ENCODE results near the gene AIPL1.
A peak's percentile ranks its signal among the peaks of the same experiment; 100 is the strongest.

AIPL1 gene

DNA sequence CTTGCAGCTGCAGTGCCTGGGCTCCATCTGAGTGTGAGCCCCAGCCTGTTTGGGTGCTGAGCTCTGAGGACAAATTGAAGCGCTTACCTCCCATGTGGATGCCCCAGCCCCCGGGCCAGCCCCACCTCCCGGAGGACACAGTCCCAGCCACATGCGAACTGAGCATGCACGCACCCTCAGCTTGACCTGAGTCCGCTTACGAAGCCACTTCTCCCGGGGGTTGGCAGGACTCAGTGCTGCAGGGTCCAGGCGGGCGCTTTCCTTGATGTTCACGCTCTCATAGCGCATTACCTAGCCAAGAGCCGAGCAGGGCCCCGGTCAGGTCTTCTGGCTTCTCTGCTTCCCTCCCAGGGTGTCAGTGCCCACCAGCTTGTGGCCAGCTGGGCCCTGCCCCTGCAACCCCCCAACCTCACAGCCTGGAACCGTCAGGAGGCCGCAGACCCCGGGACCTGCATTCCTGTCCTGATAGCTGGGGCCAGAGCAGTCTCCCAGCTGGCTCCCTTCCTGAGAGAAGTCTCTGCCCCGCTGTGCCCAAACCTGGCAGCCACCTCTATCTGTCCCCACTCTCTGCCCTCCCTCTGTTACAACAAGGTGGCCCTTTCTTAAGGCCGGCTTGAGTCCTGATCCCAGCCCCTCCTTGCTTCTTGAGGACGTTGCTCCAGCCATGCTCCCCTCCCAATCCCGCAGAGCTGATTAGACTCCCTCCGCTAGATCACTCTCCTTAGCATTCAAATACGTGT, 33.3 kb upstream of the AIPL1 start:
- no peak for DNase-seq (ENCODE audit: low read depth in 2 of 3, low spot score in 1 of 3)

DNA sequence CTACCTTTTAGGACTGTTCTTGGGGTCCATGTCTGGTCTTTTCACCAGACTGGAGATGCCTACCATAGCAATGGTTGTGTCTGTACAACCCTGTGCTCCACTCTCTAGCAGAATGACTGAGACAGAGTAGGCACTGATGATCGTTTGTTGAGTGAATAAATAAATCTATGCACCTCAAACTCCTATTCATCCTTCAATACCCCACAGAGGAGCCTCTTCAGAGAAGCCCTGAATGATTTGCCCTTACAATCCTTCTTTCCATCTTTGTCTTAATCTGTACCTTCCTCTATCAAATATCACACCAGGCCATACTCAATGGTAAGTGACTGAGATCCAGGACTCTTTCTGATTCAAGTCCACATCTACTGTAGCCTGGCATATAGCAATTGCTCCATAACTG, 32.6 kb upstream of the AIPL1 start:
- no peak for DNase-seq (ENCODE audit: low read depth in 2 of 3, low spot score in 1 of 3)

DNA sequence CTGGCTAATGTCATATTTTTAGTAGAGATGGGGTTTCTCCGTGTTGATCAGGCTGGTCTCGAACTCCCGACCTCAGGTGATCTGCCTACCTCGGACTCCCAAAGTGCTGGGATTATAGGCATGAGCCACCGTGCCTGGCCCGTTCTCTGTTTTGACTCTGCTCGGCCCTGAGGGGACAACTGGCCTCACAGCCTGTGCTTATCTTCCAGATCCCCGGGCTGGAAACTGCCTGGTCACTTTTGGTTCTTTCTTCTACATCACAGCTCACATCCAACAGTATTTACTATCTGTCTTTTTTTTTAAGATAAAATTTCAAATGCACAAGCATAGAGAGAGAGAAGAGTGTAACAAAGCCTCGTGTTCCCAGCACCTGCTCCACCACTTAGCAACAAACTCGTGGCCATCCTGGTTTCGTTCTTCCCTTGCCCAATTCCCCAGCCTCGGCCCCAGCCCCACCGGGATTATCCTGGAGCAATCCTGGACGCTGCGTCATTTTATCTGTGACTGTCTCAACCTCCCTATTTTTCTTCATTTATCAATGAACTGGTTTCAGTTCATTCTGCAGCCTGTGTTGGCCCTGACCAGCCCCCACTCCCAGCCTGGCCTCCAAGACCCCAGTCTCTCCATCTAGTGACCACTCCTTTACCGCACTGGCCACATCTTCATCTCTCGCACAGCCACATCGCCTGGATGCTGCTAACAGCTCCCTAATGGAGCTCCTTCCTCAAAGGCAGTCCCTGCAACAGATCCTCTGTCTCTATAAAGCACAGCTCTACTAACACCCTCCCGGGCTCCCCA, 30.5 kb upstream of the AIPL1 start:
- no peak for DNase-seq (ENCODE audit: low read depth in 2 of 3, low spot score in 1 of 3)

DNA sequence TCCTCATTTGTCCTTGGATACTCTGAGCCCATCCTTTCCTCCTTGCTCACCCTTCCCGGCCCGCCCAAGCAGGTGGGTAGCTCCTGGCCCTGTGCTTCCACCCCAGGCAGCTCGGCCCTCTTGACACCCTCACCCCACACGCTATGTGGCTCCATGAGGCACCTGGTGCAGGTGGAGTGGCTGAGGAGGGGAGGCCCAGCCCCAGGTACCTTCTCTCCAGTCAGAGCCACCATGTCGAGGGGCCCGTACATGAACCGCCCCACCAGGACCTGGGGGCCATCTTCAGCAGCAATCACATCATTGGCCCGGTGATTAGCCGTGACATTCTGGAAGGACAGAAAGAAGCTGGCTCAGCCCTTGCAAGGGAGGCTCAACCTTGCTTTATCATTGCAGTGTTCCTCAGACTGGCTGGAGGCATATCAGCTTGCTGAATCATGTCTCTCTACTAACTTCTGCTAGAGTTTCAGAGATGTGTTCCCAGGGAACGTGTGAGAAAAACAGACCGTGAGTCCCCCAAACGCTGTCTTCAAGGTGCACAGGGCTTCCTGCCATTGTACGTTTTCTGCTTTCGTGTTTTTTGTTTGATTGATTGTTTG, 29.6 kb upstream of the AIPL1 start:
- DNase-seq (ENCODE audit: low read depth in 2 of 3, low spot score in 1 of 3), result no peak

DNA sequence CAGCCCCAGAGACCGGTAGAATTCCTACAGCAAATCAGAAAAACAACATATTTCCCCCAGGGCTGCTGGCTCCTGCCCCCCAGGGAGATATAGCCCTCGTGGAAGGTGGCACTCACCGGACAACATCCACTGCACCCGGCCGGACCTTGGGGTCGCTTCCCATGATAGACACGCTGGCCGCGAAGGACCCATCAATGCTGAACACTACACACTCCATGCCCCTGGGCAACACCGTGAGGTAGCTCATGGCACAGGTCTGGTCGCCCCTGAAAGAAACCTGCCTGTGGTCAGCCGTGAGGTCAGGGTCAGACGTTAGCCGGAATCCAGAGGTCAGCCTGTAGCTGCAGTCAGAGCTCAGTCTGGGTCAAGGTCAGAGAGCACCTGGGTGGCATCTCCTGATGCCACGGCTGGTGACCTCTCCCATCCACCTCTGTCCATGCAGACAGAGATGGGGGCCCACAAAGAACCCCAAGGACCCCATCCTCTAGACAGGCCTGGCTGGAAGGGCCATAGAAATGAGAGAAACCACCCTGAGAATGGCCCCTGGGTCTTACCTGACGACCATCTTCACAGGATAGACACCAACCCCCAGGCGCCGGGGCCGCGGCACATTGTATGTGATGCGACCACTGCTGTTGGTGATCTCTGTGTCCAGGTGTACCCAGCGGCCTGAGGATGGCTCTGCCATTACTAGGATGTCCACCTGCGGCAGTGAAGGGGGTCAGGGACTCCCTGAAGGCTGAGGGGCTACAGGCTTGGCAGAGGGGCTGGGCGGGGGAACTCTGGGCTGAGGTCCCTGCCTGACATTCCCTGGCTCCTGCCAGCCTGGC, 28.9 kb upstream of the AIPL1 start:
- no peak for DNase-seq (ENCODE audit: low read depth in 2 of 3, low spot score in 1 of 3)

DNA sequence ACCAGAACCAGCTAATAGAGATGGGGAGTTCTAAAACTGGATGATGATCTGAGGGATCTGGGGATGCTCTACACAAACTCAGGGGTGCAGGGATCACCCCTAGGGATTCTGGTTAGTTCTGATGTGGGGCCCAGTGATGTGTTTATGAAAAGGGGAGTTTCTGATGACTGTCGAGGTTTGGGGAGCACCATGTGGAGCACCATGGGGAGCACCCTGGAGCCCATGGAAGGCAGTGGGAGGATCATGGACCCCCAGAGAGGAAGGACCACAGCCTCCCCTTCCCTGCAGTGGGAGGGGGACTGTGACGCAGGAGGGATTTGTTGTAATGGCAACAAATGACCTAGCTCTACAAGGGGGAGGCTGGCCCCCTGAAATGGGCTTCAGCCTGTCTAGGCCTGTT, 27.8 kb upstream of the AIPL1 start:
- DNase-seq (ENCODE audit: low read depth in 2 of 3, low spot score in 1 of 3), result no peak

DNA sequence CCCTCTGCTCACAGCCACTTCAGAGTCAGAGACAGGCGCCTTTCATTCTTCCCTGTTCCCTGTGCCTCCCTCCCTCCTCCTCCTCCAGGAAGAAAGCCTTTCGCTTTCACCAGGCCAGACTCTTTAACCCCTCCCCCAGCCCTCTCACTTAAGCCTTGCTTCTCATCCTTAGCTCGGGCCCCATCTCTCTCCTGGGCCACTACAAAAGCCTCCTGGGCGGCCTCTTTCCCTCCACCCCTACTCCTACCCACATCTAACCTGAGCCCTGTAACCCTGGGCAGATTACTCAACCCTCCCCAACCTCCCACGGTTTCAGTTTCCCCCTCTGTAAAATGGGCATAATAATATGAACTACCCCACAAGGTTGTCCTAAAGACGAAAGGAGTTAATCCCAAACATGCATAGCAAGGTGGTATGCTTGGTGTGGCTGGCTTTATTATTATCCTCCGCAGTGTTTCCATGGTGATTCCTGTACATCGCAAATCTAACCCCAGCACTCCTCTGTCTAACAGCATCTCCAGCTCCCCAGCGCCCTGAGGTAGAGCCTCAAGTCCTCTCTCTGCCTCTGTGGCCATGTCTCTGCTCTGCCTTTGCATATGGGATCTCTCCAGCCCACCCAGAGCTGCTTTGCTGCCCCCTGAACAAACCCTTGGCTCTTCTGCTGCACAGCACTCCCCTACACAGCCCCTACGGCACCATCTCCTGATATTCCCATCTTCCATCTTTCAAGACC, 27.0 kb upstream of the AIPL1 start:
- peak in 2 of 3 donors; percentile 16 to 26 for DNase-seq (ENCODE audit: low read depth in 2 of 3, low spot score in 1 of 3)

DNA sequence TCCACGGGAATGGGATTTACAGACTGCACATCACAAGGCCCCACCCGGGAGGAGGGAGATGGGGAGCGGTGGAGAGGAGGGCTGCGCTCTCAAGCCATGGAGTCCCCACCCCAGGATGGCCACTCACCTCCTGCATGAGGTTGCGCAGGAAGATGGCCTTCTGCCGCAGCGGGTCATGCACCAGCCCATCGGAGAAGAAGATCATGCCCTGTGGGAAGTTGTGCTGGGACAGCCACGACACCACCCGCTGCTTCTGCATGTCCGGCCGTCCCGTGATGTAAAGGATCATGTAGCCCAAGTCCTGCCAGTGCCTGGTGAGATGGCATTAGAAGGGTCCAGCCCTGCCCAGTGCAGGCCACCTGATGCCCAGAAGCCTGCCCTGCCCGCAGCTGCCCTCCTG, 26.3 kb upstream of the AIPL1 start:
- DNase-seq (ENCODE audit: low read depth in 2 of 3, low spot score in 1 of 3), result no peak

DNA sequence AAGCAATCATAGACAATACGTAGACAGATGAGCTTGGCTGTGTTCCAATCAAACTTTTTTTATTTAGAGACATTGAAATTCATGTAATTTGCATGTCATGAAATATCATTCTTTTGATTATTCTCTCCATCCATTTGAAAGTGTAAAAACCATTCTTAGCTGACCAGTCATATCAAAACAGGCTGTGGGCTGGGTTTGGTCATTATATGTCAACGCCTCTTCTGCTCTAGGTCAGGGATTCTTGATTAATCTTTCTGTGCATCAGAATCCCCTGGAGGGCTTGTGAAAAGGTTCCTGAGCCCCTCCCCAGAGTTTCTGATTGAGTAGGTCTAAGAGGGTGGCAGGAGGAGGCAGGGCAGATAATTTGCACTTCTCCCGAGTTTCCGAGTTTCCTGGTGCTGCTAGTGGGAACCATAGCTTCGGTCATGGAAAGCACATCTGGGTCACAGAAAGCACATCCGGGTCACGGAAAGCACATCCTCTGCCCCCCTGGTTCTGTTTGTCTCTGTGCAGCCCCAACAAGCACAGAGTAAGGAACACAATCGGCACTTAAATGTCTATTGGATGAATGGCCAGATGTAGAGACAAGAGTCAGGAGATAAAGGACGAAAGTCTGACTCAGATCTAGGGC, 25.7 kb upstream of the AIPL1 start:
- no peak for DNase-seq (ENCODE audit: low read depth in 2 of 3, low spot score in 1 of 3)

DNA sequence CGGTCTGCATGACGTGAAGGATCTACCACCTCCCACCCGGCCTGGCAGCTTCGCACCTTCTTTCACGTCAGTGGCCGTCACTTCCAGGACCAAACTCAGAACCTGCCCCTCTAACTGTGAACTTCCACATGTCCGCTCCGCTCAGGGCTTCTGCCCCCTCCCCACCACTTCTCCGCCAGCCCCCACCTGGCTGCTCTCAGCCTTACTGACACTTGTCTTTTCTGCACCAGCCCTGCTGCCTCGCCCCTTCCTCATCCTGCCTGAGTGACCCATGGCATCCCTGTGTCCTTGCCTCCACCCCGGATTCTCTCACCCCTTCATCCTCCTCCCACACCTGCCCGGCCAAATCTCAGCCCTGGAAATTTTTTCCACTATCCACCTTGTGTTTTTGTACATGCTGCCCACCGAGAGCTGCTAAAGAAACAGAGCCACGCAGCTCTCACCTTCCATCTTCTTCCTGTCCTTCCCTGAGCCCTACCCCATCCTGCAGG, 23.6 kb upstream of the AIPL1 start:
- no peak for DNase-seq (ENCODE audit: low read depth in 2 of 3, low spot score in 1 of 3)

DNA sequence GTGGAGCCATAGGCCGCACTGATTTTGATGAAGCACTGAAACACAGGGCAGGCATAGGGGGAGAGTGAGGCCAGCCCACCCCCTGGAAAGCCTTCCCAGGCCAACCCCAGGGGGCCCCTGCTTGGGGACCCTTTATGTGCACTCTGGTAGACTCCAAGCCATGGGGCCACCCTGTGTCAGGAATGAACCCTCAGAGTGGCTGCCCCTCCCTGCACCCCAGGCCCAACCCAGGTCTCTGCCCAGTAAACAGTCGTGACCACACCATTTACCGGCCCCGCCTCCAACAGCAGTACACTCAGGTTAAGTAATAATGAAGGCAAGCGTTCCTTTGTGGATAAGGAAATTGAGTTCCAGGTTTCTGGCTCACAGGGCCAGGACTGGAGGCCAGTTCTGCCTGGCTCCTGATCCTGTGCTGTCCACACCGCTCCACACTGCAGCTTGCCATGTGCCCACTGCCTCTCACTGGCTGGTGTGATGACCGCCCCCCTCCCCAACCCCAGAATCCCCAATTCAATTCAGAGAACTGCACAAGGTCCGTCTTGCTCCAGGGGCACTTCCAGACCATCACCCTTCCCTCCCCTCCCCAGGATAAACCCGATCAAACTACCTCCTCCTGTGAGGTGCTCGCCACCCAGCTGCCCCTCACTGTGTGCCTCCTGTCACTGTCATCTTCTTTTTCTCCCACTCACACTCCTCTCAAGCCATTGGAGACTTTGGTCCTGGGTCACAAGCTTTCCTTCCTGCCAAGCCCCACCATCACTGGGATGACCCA, 23.0 kb upstream of the AIPL1 start:
- no peak for DNase-seq (ENCODE audit: low read depth in 2 of 3, low spot score in 1 of 3)

DNA sequence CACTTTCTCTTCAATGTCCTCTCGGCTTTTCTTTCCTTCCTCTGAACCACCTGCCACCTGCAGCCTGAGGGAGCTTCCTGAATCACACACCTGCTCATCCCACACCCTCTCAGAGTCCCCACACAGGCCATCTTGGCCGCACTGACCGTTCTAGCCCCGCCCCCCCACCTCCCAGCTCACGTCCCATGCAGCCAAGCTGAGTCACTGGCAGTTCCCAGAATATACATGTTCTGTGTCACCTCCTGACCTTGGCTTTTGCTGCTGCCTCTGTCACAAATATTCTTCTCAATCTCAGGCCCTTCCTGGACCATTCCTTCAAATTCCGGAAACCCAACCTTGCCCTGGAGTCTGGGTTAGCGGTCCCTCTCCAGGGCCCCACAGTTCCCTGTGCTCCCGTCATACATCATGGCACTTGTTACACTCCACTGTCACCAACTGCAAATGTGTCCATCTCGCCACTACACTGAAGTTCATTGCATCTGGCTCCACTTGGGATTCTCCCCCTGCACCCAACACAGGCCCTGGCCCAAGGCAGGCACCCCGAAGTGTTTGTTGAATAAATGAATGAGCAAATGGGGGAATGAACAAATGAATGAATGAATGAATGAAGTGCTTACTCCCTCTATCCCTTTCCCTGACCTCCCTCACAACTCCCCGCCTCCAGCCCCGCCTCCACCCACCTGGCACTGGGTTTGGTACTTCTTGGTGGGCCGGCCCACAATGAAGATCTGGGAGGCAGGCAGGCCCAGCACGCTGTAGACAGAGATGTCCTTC, 22.2 kb upstream of the AIPL1 start:
- DNase-seq (ENCODE audit: low read depth in 2 of 3, low spot score in 1 of 3), result no peak

DNA sequence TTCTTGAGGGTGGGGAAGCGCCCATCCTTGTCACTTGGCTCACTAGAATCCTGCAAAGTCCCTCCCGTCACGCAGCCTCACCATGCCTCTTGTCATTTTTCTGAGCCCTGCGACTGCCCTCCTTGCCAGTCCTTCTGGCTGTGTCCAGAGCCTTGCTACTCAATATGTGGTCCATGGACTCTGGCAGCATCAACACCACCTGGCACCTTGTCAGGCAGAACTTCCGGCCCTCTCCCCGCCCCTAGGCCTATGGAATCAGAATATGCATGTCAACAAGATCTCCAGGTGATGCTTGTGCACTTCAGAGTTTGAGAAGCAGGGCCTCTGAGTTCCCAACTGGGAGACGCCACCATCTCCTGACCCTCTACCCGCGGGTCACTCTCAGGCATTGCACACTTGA, 21.4 kb upstream of the AIPL1 start:
- DNase-seq (ENCODE audit: low read depth in 2 of 3, low spot score in 1 of 3), result no peak

DNA sequence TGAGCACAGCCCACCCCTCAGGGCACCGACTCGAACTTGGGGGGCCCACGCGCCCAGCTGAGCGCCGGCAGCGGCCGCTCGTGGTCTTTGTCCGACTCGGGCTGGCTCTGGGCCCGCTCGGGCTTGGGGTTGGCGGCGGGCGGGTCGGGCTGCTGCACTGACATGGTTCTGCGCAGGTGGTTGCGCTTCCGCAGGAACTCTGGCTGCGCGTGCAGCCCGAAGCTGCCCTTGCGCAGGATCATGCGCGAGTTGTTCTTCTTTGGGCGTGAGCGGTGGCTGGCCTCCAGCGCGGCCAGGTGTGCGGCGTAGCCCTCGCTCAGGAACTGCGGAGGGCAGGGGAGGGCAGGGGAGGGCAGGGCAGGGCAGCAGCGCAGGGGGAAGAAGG, 20.4 kb upstream of the AIPL1 start:
- DNase-seq (ENCODE audit: low read depth in 2 of 3, low spot score in 1 of 3), result no peak

DNA sequence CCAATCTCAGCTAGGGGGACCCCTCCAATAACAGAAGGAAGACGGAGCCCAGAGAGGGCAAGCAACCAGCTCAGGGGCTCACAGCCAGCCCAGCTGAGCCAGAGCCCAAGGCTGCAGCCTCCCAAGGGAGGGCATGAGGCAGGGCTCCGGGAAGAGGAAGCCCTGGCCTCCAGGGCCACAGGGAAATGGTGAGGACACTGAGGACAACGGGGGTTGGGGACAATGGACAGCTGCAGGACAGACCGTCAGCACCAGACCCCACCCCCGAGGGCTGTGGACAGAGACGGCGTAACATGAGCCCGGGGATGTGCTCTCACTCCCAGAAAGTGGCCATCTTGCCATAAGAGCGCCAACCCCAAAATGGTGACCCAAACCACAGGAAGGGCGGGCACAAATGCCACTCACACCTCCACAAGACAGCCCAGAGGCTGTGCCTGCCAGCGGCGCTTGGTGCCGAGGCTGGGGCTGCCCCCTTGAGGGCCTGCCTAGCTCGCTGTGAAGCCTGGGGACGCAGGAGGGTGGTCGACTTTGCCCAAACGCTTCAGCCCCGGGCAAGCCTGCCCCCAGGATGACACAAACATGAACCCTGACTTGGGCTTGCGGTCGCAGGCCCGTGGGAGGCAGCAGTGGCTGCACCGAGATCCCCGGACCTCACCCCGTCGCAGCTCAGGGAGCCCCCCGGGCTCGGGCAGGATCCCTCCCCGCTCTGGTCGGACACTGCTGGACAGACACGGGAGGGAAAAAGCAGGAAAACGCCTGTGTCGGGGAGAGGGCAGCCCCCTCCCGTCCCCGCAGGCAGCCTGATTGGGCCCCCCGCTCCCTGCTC, 19.8 kb upstream of the AIPL1 start:
- no peak for DNase-seq (ENCODE audit: low read depth in 2 of 3, low spot score in 1 of 3)

DNA sequence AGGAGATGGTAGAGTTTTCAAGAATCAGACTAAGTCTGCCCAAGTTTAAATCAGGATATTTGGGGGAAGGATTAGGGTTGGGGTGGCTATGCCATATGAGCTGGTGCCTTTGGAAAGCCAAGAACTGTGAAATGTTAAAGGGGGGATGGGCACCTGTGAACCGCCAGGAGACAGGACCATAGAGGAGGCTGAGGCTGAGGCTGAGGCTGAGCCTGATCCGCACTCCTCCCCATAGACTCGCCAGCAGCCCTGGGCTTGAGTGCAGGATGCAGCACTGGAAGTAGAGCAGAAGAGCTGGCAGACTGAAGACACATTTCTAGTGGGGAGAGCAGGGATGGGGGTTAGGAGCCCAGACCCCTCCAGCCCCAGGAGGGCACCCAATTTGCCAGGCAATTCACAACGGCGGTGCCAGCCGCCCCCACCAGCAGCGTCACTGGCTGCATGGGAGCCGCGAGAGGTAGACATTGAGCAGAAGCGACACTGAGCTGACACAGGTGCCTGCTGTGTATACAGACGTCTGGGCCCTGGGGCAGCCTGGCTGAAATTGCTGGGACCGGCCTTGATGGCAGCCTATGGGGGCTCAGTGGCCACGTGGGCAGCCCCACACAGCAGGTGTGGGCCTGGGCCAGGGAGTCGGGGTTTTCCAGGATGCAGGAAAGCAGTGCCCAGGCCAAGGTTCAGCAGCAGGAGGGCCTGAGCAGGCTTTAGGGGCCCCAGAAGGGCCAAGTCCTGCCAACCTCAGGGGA, 18.5 kb upstream of the AIPL1 start:
- no peak for DNase-seq (ENCODE audit: low read depth in 2 of 3, low spot score in 1 of 3)

Measured in stimulated activated CD4-positive, alpha-beta T cell treated with anti-CD3 and anti-CD28 coated beads, Interleukin-12 subunit alpha, Interleukin-12 subunit beta, amount 100 ng/mL, for 48 hours (primary cell).